HEK293 (cell line): ENCODE data around the gene UHMK1.

Experiments used
- CTCF ChIP-seq: fragments of 450-650 bp; formaldehyde crosslinking; IDR thresholded peaks from 2 replicates; pipeline ENCODE4 v1.5.1; 2016; ENCODE audit warnings: missing biosample characterization, missing genetic modification characterization
- KLF16 ChIP-seq: fragments of 450-650 bp; formaldehyde crosslinking; IDR thresholded peaks from 2 replicates; pipeline ENCODE4 v1.5.1; 2017; ENCODE audit warnings: missing biosample characterization, missing genetic modification characterization
- PRDM10 ChIP-seq: fragments of 450-650 bp; formaldehyde crosslinking; IDR thresholded peaks from 2 replicates; pipeline ENCODE4 v1.5.1; 2016; ENCODE audit warnings: missing biosample characterization, missing genetic modification characterization
- TCF7L2 ChIP-seq: IDR thresholded peaks from 2 replicates; pipeline ENCODE4 v1.6.1; 2011; ENCODE audit warnings: low read depth, mild to moderate bottlenecking, inconsistent platforms, low read length, moderate library complexity, borderline replicate concordance
- ZBTB21 ChIP-seq: fragments of 450-650 bp; formaldehyde crosslinking; IDR thresholded peaks from 2 replicates; pipeline ENCODE4 v1.5.1; 2017; ENCODE audit warnings: missing biosample characterization, missing genetic modification characterization
- ZBTB7A ChIP-seq: fragments of 450-650 bp; formaldehyde crosslinking; IDR thresholded peaks from 2 replicates; pipeline ENCODE4 v1.5.1; 2016; ENCODE audit warnings: low read depth, missing biosample characterization, missing genetic modification characterization
- ZFP3 ChIP-seq: fragments of 450-650 bp; formaldehyde crosslinking; IDR thresholded peaks from 2 replicates; pipeline ENCODE4 v1.5.1; 2016; ENCODE audit warnings: low read depth, missing biosample characterization, missing genetic modification characterization
- ZNF184 ChIP-seq: fragments of 450-650 bp; IDR thresholded peaks from 2 replicates; pipeline ENCODE4 v1.5.1; 2018; ENCODE audit warnings: missing biosample characterization, mild to moderate bottlenecking, missing genetic modification characterization
- ZNF335 ChIP-seq: fragments of 450-650 bp; formaldehyde crosslinking; conservative IDR thresholded peaks from 2 replicates; pipeline ENCODE4 v1.5.1; 2016; ENCODE audit warnings: missing biosample characterization, missing genetic modification characterization
- ZNF501 ChIP-seq: fragments of 450-650 bp; formaldehyde crosslinking; IDR thresholded peaks from 2 replicates; pipeline ENCODE4 v1.5.1; 2016; ENCODE audit warnings: missing biosample characterization, missing genetic modification characterization
- ZNF560 ChIP-seq: fragments of 450-650 bp; formaldehyde crosslinking; IDR thresholded peaks from 2 replicates; pipeline ENCODE4 v1.5.1; 2017; ENCODE audit warnings: missing biosample characterization, missing genetic modification characterization, borderline replicate concordance
- ZNF561 ChIP-seq: fragments of 450-650 bp; IDR thresholded peaks from 2 replicates; pipeline ENCODE4 v1.5.1; 2018; ENCODE audit warnings: missing biosample characterization, missing genetic modification characterization, borderline replicate concordance
- ZNF747 ChIP-seq: fragments of 450-650 bp; formaldehyde crosslinking; IDR thresholded peaks from 2 replicates; pipeline ENCODE4 v1.5.1; 2016; ENCODE audit warnings: missing biosample characterization, missing genetic modification characterization
- TF ChIP-seq, protein P1 (sequence below): fragments of 450-650 bp; formaldehyde crosslinking; IDR thresholded peaks from 2 replicates; pipeline ENCODE4 v1.5.1; 2016; ENCODE audit warnings: missing biosample characterization, missing genetic modification characterization, borderline replicate concordance

DNA sequence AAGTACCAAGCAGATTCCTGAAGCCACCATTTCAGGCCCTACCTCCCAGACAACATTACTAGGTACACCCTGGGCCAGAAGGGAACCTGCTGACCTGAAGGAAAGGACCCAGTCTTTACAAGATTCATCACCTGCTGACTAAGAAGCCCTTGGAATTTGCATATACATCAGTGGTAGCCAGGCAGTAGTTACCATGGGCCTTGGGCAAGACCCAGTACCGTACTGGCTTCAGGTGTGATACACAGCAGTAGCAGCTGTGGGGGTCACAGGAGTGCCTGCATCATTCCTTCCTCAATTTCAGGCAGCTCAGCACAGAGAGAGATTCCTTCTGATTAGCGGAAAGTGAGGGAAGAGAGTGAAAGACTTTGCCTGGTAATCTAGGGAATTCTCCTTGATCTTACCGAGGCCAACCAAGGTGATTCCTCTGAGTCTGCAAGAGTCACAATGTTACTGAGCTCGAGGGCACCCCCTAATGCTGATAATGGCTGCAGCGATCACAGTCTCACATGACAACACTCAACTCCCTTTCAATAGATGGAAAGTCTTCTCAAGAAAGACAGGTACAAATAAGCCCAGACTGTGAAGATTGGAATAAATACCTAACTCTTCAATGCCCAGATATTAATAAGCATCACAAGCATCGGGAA lies 22.0 kb upstream of the UHMK1 start:
- no peak for TF ChIP-seq CTCF (tag by site-specific recombination)
- TF ChIP-seq ZNF335: no peak
- no peak for TF ChIP-seq ZBTB21 (tag by site-specific recombination)
- no peak for TF ChIP-seq ZNF184 (tag by site-specific recombination)
- no peak for TF ChIP-seq KLF16 (tag by site-specific recombination)
- no peak for TF ChIP-seq ZNF560 (tag by site-specific recombination)
- no peak for TF ChIP-seq ZFP3 (tag by site-specific recombination)
- TF ChIP-seq ZNF561: no peak
- TF ChIP-seq, protein P1, sequence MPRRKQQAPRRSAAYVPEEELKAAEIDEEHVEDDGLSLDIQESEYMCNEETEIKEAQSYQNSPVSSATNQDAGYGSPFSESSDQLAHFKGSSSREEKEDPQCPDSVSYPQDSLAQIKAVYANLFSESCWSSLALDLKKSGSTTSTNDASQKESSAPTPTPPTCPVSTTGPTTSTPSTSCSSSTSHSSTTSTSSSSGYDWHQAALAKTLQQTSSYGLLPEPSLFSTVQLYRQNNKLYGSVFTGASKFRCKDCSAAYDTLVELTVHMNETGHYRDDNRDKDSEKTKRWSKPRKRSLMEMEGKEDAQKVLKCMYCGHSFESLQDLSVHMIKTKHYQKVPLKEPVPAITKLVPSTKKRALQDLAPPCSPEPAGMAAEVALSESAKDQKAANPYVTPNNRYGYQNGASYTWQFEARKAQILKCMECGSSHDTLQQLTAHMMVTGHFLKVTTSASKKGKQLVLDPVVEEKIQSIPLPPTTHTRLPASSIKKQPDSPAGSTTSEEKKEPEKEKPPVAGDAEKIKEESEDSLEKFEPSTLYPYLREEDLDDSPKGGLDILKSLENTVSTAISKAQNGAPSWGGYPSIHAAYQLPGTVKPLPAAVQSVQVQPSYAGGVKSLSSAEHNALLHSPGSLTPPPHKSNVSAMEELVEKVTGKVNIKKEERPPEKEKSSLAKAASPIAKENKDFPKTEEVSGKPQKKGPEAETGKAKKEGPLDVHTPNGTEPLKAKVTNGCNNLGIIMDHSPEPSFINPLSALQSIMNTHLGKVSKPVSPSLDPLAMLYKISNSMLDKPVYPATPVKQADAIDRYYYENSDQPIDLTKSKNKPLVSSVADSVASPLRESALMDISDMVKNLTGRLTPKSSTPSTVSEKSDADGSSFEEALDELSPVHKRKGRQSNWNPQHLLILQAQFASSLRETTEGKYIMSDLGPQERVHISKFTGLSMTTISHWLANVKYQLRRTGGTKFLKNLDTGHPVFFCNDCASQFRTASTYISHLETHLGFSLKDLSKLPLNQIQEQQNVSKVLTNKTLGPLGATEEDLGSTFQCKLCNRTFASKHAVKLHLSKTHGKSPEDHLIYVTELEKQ (tag by site-specific recombination): no peak
- no peak for TF ChIP-seq ZBTB7A (tag by site-specific recombination)
- TF ChIP-seq ZNF747 (tag by site-specific recombination): no peak
- no peak for TF ChIP-seq TCF7L2
- no peak for TF ChIP-seq PRDM10 (tag by site-specific recombination)
- no peak for TF ChIP-seq ZNF501
